H1 (cell line): ENCODE results near the gene FGF14. TPM values are rescaled to one million over a fixed set of nuclear protein-coding genes. Genes with fewer than 3 reads are reported as not detected.

Source experiments
- CTCF ChIA-PET: fragments of 300-600 bp; sonication (Branson Sonifier 250); formaldehyde crosslinking; loops from one replicate; lab custom pipeline; 2021; ENCODE audit not compliant: partially characterized antibody; lab: Charles Lee
- POLR2A ChIA-PET: fragments of 300-600 bp; sonication (Branson Sonifier 250); formaldehyde crosslinking; loops from one replicate; lab custom pipeline; 2021; ENCODE audit warnings: inconsistent platforms; ENCODE audit not compliant: partially characterized antibody; lab: Charles Lee
- DNase-seq, 2 experiments: peaks; one replicate each; pipeline versions ENCODE4 v3.0.0 to v3.0.0-alpha.2; 2010 to 2022; ENCODE audit warnings: low spot score in 2 of 2, low read depth in 1 of 2, mixed read lengths in 1 of 2
- FAIRE-seq: peaks from 2 replicates; lab custom pipeline; 2011; peaks lifted over from hg19 to GRCh38; lab: Jason Lieb, UNC
- H2AFZ ChIP-seq: 2 replicates; pipeline ENCODE4 v1.8.1; 2012; ENCODE audit warnings: low read length, inconsistent platforms
- H2AK5ac ChIP-seq: 2 replicates; pipeline ENCODE4 v1.6.1; 2013; ENCODE audit warnings: low read depth, low read length
- H2BK120ac ChIP-seq: replicated peaks from 2 replicates; pipeline ENCODE3; 2013; ENCODE audit warnings: low read depth, low read length, inconsistent platforms
- H2BK12ac ChIP-seq: 2 replicates; pipeline ENCODE4 v1.6.1; 2013; ENCODE audit warnings: low read depth, low read length
- H2BK15ac ChIP-seq: 2 replicates; pipeline ENCODE4 v1.6.1; 2013; ENCODE audit warnings: low read length
- H2BK20ac ChIP-seq: 2 replicates; pipeline ENCODE4 v1.6.1; 2013; ENCODE audit warnings: low read length
- H2BK5ac ChIP-seq: 2 replicates; pipeline ENCODE4 v1.6.1; 2013; ENCODE audit warnings: low read depth, low read length
- H3K14ac ChIP-seq: 2 replicates; pipeline ENCODE4 v1.6.1; 2013; ENCODE audit warnings: inconsistent platforms; ENCODE audit not compliant: insufficient read length
- H3K18ac ChIP-seq: 2 replicates; pipeline ENCODE4 v1.6.1; 2013; ENCODE audit warnings: low read length; ENCODE audit errors: extremely low read depth
- H3K23ac ChIP-seq: 2 replicates; pipeline ENCODE4 v1.6.1; 2013; ENCODE audit warnings: inconsistent platforms; ENCODE audit not compliant: insufficient read length
- H3K23me2 ChIP-seq: 2 replicates; pipeline ENCODE4 v1.6.1; 2013; ENCODE audit warnings: low read depth, low read length
- H3K27ac ChIP-seq: 2 replicates; pipeline ENCODE4 v1.6.1; 2011; ENCODE audit warnings: low read depth, low read length, inconsistent platforms
- H3K27me3 ChIP-seq, 4 experiments: replicated peaks in 1 of 4; 1 replicate in 1 of 4; 2 replicates in 3 of 4; pipeline versions ENCODE4 v1.6.1 to v1.8.1; 2011 to 2013; ENCODE audit warnings: low read length in 3 of 4, mild to moderate bottlenecking in 3 of 4, inconsistent platforms in 2 of 4, mixed read lengths in 2 of 4, moderate library complexity in 1 of 4; ENCODE audit not compliant: control insufficient read depth in 3 of 4, insufficient read depth in 3 of 4; ENCODE audit errors: extremely low read depth in 1 of 4
- H3K36me3 ChIP-seq, 4 experiments: 2 replicates each; pipeline versions ENCODE4 v1.6.1 to v1.8.1; 2011 to 2013; ENCODE audit warnings: mild to moderate bottlenecking in 4 of 4, low read length in 3 of 4, moderate library complexity in 2 of 4, control low read depth in 1 of 4, inconsistent platforms in 1 of 4; ENCODE audit not compliant: insufficient read depth in 4 of 4, control insufficient read depth in 2 of 4
- H3K4ac ChIP-seq: replicated peaks from 2 replicates; pipeline ENCODE3; 2013; ENCODE audit warnings: low read length, low read depth, mixed read lengths, inconsistent platforms; ENCODE audit not compliant: insufficient read length
- H3K4me1 ChIP-seq, 4 experiments: replicated peaks in 1 of 4; 1 replicate in 1 of 4; 2 replicates in 3 of 4; pipeline versions ENCODE4 v1.6.1 to v1.8.1; 2011 to 2013; ENCODE audit warnings: low read length in 3 of 4, inconsistent platforms in 2 of 4, mixed read lengths in 1 of 4; ENCODE audit not compliant: insufficient read depth in 4 of 4, control insufficient read depth in 3 of 4
- H3K4me2 ChIP-seq, 2 experiments: 2 replicates each; pipeline versions ENCODE4 v1.6.1 to v1.8.1; 2011 to 2013; ENCODE audit warnings: low read depth in 2 of 2, low read length in 2 of 2, control low read depth in 1 of 2, inconsistent platforms in 1 of 2, mild to moderate bottlenecking in 1 of 2; ENCODE audit not compliant: insufficient read depth in 1 of 2
- H3K4me3 ChIP-seq, 4 experiments: fragments of 200-600, 300-600 bp in 1 of 4; sonication (generic), shearing (Covaris generic), sonication (Bioruptor Twin) in 1 of 4; 2 replicates each; pipeline versions ENCODE4 v1.5.1 to v1.8.1; 2011 to 2016; ENCODE audit warnings: low read length in 4 of 4, low read depth in 3 of 4, control low read depth in 2 of 4, inconsistent platforms in 2 of 4, mild to moderate bottlenecking in 2 of 4, mixed read lengths in 1 of 4, moderate library complexity in 1 of 4; ENCODE audit not compliant: insufficient read depth in 2 of 4; ENCODE audit errors: extremely low read depth in 1 of 4
- H3K56ac ChIP-seq: replicated peaks from 2 replicates; pipeline ENCODE3; 2013; ENCODE audit warnings: low read depth, mild to moderate bottlenecking, mixed read lengths, low read length, inconsistent platforms; ENCODE audit not compliant: insufficient read length
- H3K79me1 ChIP-seq: 2 replicates; pipeline ENCODE4 v1.6.1; 2013; ENCODE audit warnings: low read depth, low read length, control low read depth
- H3K79me2 ChIP-seq, 2 experiments: 2 replicates each; pipeline versions ENCODE4 v1.6.1 to v1.8.1; 2012 to 2013; ENCODE audit warnings: low read length in 2 of 2, mild to moderate bottlenecking in 2 of 2, inconsistent platforms in 1 of 2; ENCODE audit not compliant: insufficient read depth in 2 of 2, control insufficient read depth in 1 of 2
- H3K9ac ChIP-seq, 4 experiments: replicated peaks in 1 of 4; 1 replicate in 1 of 4; 2 replicates in 3 of 4; pipeline versions ENCODE4 v1.6.1 to v1.8.1; 2011 to 2013; ENCODE audit warnings: low read depth in 3 of 4, low read length in 3 of 4, control low read depth in 2 of 4, mild to moderate bottlenecking in 2 of 4, moderate library complexity in 2 of 4, inconsistent platforms in 1 of 4; ENCODE audit errors: extremely low read depth in 1 of 4
- H3K9me3 ChIP-seq, 2 experiments: 2 replicates each; pipeline versions ENCODE4 v1.6.1 to v1.8.1; 2012 to 2013; ENCODE audit warnings: mild to moderate bottlenecking in 2 of 2, moderate library complexity in 2 of 2, control low read depth in 1 of 2, inconsistent platforms in 1 of 2, low read depth in 1 of 2, low read length in 1 of 2, mixed read lengths in 1 of 2; ENCODE audit not compliant: insufficient read depth in 2 of 2
- H4K20me1 ChIP-seq, 2 experiments: replicated peaks in 1 of 2; 2 replicates each; pipeline versions ENCODE3 to v1.8.1; 2011 to 2013; ENCODE audit warnings: inconsistent platforms in 2 of 2, low read length in 2 of 2, mild to moderate bottlenecking in 1 of 2; ENCODE audit not compliant: insufficient read depth in 2 of 2, control insufficient read depth in 1 of 2
- H4K5ac ChIP-seq: 2 replicates; pipeline ENCODE4 v1.6.1; 2013; ENCODE audit warnings: low read length, low read depth, mixed read lengths, inconsistent platforms; ENCODE audit not compliant: insufficient read length
- H4K8ac ChIP-seq: 2 replicates; pipeline ENCODE4 v1.8.0; 2013; ENCODE audit warnings: mild to moderate bottlenecking, moderate library complexity, low read length, inconsistent platforms; ENCODE audit not compliant: insufficient read depth; ENCODE audit errors: extremely low read depth
- H4K91ac ChIP-seq: replicated peaks from 2 replicates; pipeline ENCODE3; 2013; ENCODE audit warnings: low read length, mixed read lengths, inconsistent platforms; ENCODE audit not compliant: insufficient read length
- CTBP2 ChIP-seq: IDR thresholded peaks from 2 replicates; pipeline ENCODE4 v1.7.0; 2011; ENCODE audit warnings: borderline replicate concordance, mild to moderate bottlenecking, moderate library complexity, mixed read lengths, low read length; ENCODE audit not compliant: insufficient read depth, insufficient read length
- NANOG ChIP-seq: IDR thresholded peaks from 2 replicates; pipeline ENCODE4 v1.6.1; 2011; ENCODE audit warnings: low read length, low read depth, mild to moderate bottlenecking, inconsistent platforms; ENCODE audit not compliant: insufficient read depth, poor library complexity, severe bottlenecking
- RNF2 ChIP-seq: fragments of 200-900, 300-1000 bp; sonication (generic); IDR thresholded peaks from 2 replicates; pipeline ENCODE4 v1.7.1; 2016; ENCODE audit warnings: borderline replicate concordance, low read depth, mild to moderate bottlenecking, antibody characterized with exemption, low read length; ENCODE audit not compliant: poor library complexity, severe bottlenecking; ENCODE audit errors: missing control alignments
- SIN3A ChIP-seq, 2 experiments: IDR thresholded peaks in 1 of 2; conservative IDR thresholded peaks in 1 of 2; 2 replicates each; pipeline ENCODE4 v1.6.1; 2011 to 2012; ENCODE audit warnings: low read length in 2 of 2, improper control_type of control experiment in 1 of 2, low read depth in 1 of 2, mild to moderate bottlenecking in 1 of 2
- WGBS, 2 experiments: shearing (Covaris generic) in 1 of 2; methylation state at CpG; one replicate each; pipeline versions ENCODE4 v1.1.6 to v1.1.7; 2013 to 2015; ENCODE audit warnings: low lambda C conversion rate in 2 of 2, mixed read lengths in 2 of 2, inconsistent platforms in 1 of 2, low coverage in 1 of 2, missing lambda C conversion rate in 1 of 2; ENCODE audit not compliant: insufficient replicate concordance in 2 of 2, insufficient coverage in 1 of 2, insufficient read length in 1 of 2; ENCODE audit errors: extremely low coverage in 1 of 2, missing lambda C conversion rate in 1 of 2; 5-methylcytosine and 5-hydroxymethylcytosine counted together
- polyA plus RNA-seq, 7 experiments: library from polyadenylated mRNA; depleted of rRNA in 3 of 7; stranded (reverse) in 5 of 7; unstranded in 2 of 7; fragments of >200 nt in 5 of 7; fragments of 200-250 nt in 2 of 7; gene quantifications; 1 replicate in 5 of 7; 2 replicates in 1 of 7; 4 replicates in 1 of 7; pipeline versions ENCODE4 v1.2.1 to v1.2.3, GENCODE V29; 2011 to 2013; ENCODE audit warnings: missing spikeins in 2 of 7, mixed read lengths in 2 of 7
- total RNA-seq: library from RNA; stranded (reverse); fragmentation: NEBNext Ultra II Directional; extraction: Animal tissue kit (Norgen Biotek cat#: 25700); gene quantifications from 2 replicates; pipeline ENCODE4 v1.2.1, GENCODE V29; 2021

FGF14 gene
- total and polyA plus RNA-seq, 2 of the 8 experiments (the other 6 are each of a cell fraction or from before 2014, with no cell fraction given): 0.05 to 0.58 TPM

DNA sequence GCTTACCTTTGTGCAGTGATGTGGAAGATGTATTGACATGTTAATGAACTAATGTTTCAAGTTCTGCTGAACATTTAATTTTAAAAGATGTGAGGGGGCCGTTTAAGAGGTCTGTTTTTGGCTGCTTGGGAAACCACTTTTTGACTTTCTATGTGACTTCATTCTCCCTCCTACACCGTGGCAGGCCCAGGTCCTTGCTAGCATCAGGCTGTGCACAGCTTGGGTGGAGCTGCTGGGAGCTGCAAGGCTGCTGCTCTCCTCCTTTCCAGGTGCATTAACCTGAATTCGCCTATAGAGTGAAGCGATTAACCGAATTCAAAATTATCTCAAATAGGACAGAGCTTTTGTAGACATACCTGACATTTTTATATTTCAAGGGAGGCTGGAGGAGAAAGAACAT lies 249.1 kb downstream of the FGF14 start:
- H3K9me3 ChIP-seq: no peaks in the 10 kb centered on the region
- no peak overlapping the region for H3K56ac ChIP-seq
- H3K4me3 ChIP-seq: no peak overlapping the region
- H4K91ac ChIP-seq: no peak overlapping the region
- H3K27ac ChIP-seq: no peak overlapping the region
- H3K23ac ChIP-seq: no peak overlapping the region
- 83% methylated on average over 5 of the region's 5 CpGs; no CpG with 5 or more reads in 1 of the 2 experiments for WGBS, 2 experiments
- H3K4me2 ChIP-seq: no peak overlapping the region
- H3K36me3 ChIP-seq: no peaks in the 10 kb centered on the region
- no peaks in the 10 kb centered on the region for H3K23me2 ChIP-seq
- no peak overlapping the region for H3K9ac ChIP-seq
- ChIA-PET CTCF (interaction anchor here (1.1 to 3.5 kb wide), 2 partner anchors 11 to 61 kb away, joined by 3 to 12 read pairs; no protein-coding TSS in a partner anchor), POLR2A (no interaction called here)
- no peak for FAIRE-seq
- H3K4ac ChIP-seq: no peak overlapping the region
- no peak for DNase-seq
- H3K27me3 ChIP-seq: no peaks in the 10 kb centered on the region
- no peaks in the 10 kb centered on the region for H3K79me2 ChIP-seq
- no peak overlapping the region for H2BK120ac ChIP-seq
- no peak overlapping the region for H4K5ac ChIP-seq
- H2AK5ac ChIP-seq: no peak overlapping the region
- H3K4me1 ChIP-seq: no peaks in the 10 kb centered on the region
- H2BK15ac ChIP-seq: no peak overlapping the region
- no peak overlapping the region for H3K18ac ChIP-seq
- H3K79me1 ChIP-seq: no peaks in the 10 kb centered on the region
- H3K14ac ChIP-seq: no peak overlapping the region
- H2BK20ac ChIP-seq: no peak overlapping the region
- no peak overlapping the region for H4K8ac ChIP-seq
- no peak overlapping the region for H2BK12ac ChIP-seq
- no peaks in the 10 kb centered on the region for H4K20me1 ChIP-seq
- H2BK5ac ChIP-seq: no peak overlapping the region
- H2AFZ ChIP-seq: no peak overlapping the region
- no peak for TF ChIP-seq NANOG
- TF ChIP-seq SIN3A (conservative IDR thresholded peaks at IDR 0.05 in 1 of 2, IDR thresholded peaks at IDR 0.05 in 1 of 2; ENCODE audit: low read depth in 1 of 2, low read length in 2 of 2): no peak
- TF ChIP-seq CTBP2: no peak
- TF ChIP-seq RNF2: no peak
- TF ChIP-seq, all 59 proteins: peak for 0
